ENCODE measurements around the gene FANCG.
A peak's percentile ranks its signal among the peaks of the same experiment; 100 is the strongest.

FANCG gene

GRCh38 chr9:35089434-35089833, 9.7 kb upstream of the FANCG start:
- peaks cover 2 to 13% of the 10 kb centered on the region in 2 donors for H3K4me1 Mint-ChIP-seq (ENCODE audit: low read depth in 2 of 2)
- H3K27ac Mint-ChIP-seq, result no peak overlapping the region
- DNase-seq, result no peak
- no peak for ATAC-seq (replicated peaks)
- H3K36me3 Mint-ChIP-seq (ENCODE audit: insufficient read depth), result peaks cover 25% of the 10 kb centered on the region
- no peak overlapping the region for H3K4me3 Mint-ChIP-seq
- no peaks in the 10 kb centered on the region for H3K9me3 Mint-ChIP-seq
- H3K27me3 Mint-ChIP-seq, result no peaks in the 10 kb centered on the region

- H3K27me3 Mint-ChIP-seq, result no peaks in the 10 kb centered on the region
- no peaks in the 10 kb centered on the region for H3K9me3 Mint-ChIP-seq
- no peak for DNase-seq
- peaks cover 3 to 14% of the 10 kb centered on the region in 2 donors for H3K4me1 Mint-ChIP-seq (ENCODE audit: low read depth in 2 of 2)
- H3K36me3 Mint-ChIP-seq (ENCODE audit: insufficient read depth), result peaks cover 15% of the 10 kb centered on the region
- no peak overlapping the region for H3K27ac Mint-ChIP-seq
- H3K4me3 Mint-ChIP-seq, result no peak overlapping the region
- peak; percentile 82 for ATAC-seq (replicated peaks)
Observed at GRCh38 chr9:35085078-35085477, 5.3 kb upstream of the FANCG start.

GRCh38 chr9:35079041-35079425, 709 bp downstream of the FANCG start:
- Mint-ChIP-seq H3K36me3 (ENCODE audit: insufficient read depth) (peaks cover 16% of the 10 kb centered on the region), H3K27ac (peak overlapping the region; percentile 55 to 89), H3K27me3 (no peaks in the 10 kb centered on the region), H3K4me3 (peak overlapping the region; percentile 90 to 98), H3K9me3 (no peaks in the 10 kb centered on the region), H3K4me1 (ENCODE audit: low read depth in 2 of 2) (peaks cover 17 to 22% of the 10 kb centered on the region in 2 donors)
- DNase-seq (no peak), ATAC-seq (replicated peaks) (no peak)

GRCh38 chr9:35078066-35078465, 1.7 kb downstream of the FANCG start:
- H3K27ac Mint-ChIP-seq, result peak overlapping the region in 1 of 2 donors; percentile 57
- H3K36me3 Mint-ChIP-seq (ENCODE audit: insufficient read depth), result peaks cover 16% of the 10 kb centered on the region
- no peaks in the 10 kb centered on the region for H3K27me3 Mint-ChIP-seq
- peaks cover 18 to 23% of the 10 kb centered on the region in 2 donors for H3K4me1 Mint-ChIP-seq (ENCODE audit: low read depth in 2 of 2)
- no peak for ATAC-seq (replicated peaks)
- H3K9me3 Mint-ChIP-seq, result no peaks in the 10 kb centered on the region
- peak overlapping the region; percentile 90 to 98 for H3K4me3 Mint-ChIP-seq
- no peak for DNase-seq

GRCh38 chr9:35076848-35077247, 2.9 kb downstream of the FANCG start:
- no peak overlapping the region for H3K27ac Mint-ChIP-seq
- no peaks in the 10 kb centered on the region for H3K27me3 Mint-ChIP-seq
- DNase-seq (no peak), ATAC-seq (replicated peaks) (no peak)
- peaks cover 21 to 28% of the 10 kb centered on the region in 2 donors for H3K4me1 Mint-ChIP-seq (ENCODE audit: low read depth in 2 of 2)
- H3K36me3 Mint-ChIP-seq (ENCODE audit: insufficient read depth), result peaks cover 23% of the 10 kb centered on the region
- H3K4me3 Mint-ChIP-seq, result no peak overlapping the region
- no peaks in the 10 kb centered on the region for H3K9me3 Mint-ChIP-seq

DNA sequence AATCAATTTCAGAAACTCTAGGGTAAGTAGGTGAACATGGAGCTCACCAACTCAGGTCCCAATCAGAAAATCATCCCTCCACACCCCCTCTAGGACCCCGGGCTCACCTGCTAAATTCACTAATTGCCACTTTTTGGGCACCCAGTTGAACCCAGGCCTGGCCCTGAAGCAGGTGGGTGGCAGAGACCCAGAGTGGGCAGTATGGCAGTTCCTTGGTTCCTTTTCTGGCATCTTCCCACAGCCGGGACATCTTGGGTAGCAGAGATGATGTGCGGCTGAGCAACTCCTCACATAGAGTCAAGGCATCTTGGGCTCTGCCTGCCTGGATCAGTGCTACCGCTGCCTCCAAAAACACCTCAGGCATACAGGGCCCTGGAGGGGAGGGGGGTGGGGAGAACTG, 4.4 kb downstream of the FANCG start:
- DNase-seq (no peak), ATAC-seq (replicated peaks) (no peak)
- Mint-ChIP-seq H3K27ac (no peak overlapping the region), H3K4me1 (ENCODE audit: low read depth in 2 of 2) (peaks cover 33 to 40% of the 10 kb centered on the region in 2 donors), H3K9me3 (no peaks in the 10 kb centered on the region), H3K4me3 (no peak overlapping the region), H3K27me3 (no peaks in the 10 kb centered on the region), H3K36me3 (ENCODE audit: insufficient read depth) (peaks cover 31% of the 10 kb centered on the region)

GRCh38 chr9:35074791-35075190, 5.0 kb downstream of the FANCG start:
- ATAC-seq (replicated peaks), result no peak
- no peaks in the 10 kb centered on the region for H3K9me3 Mint-ChIP-seq
- H3K4me1 Mint-ChIP-seq (ENCODE audit: low read depth in 2 of 2), result peaks cover 33 to 40% of the 10 kb centered on the region in 2 donors
- peaks cover 31% of the 10 kb centered on the region for H3K36me3 Mint-ChIP-seq (ENCODE audit: insufficient read depth)
- H3K27ac Mint-ChIP-seq, result no peak overlapping the region
- DNase-seq, result no peak
- no peaks in the 10 kb centered on the region for H3K27me3 Mint-ChIP-seq
- H3K4me3 Mint-ChIP-seq, result no peak overlapping the region

GRCh38 chr9:35074141-35074540, 5.6 kb downstream of the FANCG start:
- H3K27ac Mint-ChIP-seq, result no peak overlapping the region

GRCh38 chr9:35073279-35073612, 6.5 kb downstream of the FANCG start:
- H3K27me3 Mint-ChIP-seq, result no peaks in the 10 kb centered on the region
- H3K27ac Mint-ChIP-seq, result peak overlapping the region; percentile 86 to 95
- ATAC-seq (replicated peaks), result no peak
- peaks cover 33% of the 10 kb centered on the region for H3K36me3 Mint-ChIP-seq (ENCODE audit: insufficient read depth)
- H3K4me1 Mint-ChIP-seq (ENCODE audit: low read depth in 2 of 2), result peaks cover 36 to 37% of the 10 kb centered on the region in 2 donors
- no peak for DNase-seq
- H3K4me3 Mint-ChIP-seq, result peak overlapping the region; percentile 91 to 92
- no peaks in the 10 kb centered on the region for H3K9me3 Mint-ChIP-seq

More at GRCh38 chr9:35074141-35074540, 5.6 kb downstream of the FANCG start:
- H3K4me3 Mint-ChIP-seq, result no peak overlapping the region
- DNase-seq (no peak), ATAC-seq (replicated peaks) (no peak)
- no peaks in the 10 kb centered on the region for H3K27me3 Mint-ChIP-seq
- H3K9me3 Mint-ChIP-seq, result no peaks in the 10 kb centered on the region
- H3K36me3 Mint-ChIP-seq (ENCODE audit: insufficient read depth), result peaks cover 32% of the 10 kb centered on the region
- H3K4me1 Mint-ChIP-seq (ENCODE audit: low read depth in 2 of 2), result peaks cover 36% of the 10 kb centered on the region in 2 donors

DNA sequence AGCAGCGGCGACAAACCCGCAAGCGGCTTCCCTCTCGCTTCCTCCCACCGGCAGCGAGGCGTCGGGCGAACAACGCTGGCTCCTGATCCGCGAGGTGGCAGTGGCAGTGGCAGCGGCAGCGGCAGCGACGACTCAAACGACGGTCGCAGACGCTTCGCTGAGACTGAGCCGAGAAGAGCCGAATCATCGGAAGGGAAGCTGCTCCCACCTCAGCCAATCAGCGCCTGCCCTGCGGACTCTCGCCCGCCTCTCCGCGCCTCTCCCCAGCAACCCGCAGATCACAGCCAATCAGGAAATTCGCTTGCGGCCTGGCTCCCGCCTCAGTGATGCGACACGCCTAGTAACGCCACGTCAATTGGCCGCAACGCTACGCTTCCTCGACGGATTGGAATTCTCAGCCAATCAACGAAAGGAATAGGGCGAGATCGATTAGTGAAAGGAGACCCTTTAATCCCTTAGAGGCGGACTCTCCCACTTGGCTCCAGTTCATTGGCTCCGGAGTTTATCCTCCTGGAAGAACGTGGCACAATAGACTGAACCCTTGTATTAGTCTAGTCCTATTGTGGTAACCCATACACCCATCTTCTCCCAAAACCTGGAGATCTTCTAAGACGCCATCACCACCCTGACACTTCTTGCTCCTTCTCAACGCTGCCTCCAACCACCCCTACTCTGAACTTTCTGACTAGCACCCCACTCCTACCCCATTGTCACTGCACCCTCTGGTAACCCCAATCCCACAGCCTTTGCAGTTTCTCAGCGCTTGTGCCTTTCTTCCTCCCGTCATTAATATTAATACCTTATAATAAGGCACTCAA, 7.1 kb downstream of the FANCG start, which contains the start of gene VCP:
Gene VCP (minus strand): TSS at position 165 of the 818 bp plus-strand sequence. CDS start 272 bp downstream, outside the sequence.
- peak within 1 kb of the TSS; percentile 86 to 95 for H3K27ac Mint-ChIP-seq
- H3K4me3 Mint-ChIP-seq, result peak within 1 kb of the TSS; percentile 91 to 92
- H3K4me1 Mint-ChIP-seq (ENCODE audit: low read depth in 2 of 2), result peaks cover 39 to 41% of the 10 kb centered on the region in 2 donors
- no peaks in the 10 kb centered on the region for H3K9me3 Mint-ChIP-seq
- H3K27me3 Mint-ChIP-seq, result no peaks in the 10 kb centered on the region
- H3K36me3 Mint-ChIP-seq (ENCODE audit: insufficient read depth), result peaks cover 37% of the 10 kb centered on the region
- ATAC-seq (replicated peaks), result peak; percentile 85
- DNase-seq, result peak; percentile 95 to 96 (median 96)

- H3K4me3 Mint-ChIP-seq, result peak overlapping the region; percentile 91 to 92
- peak; percentile 60 for ATAC-seq (replicated peaks)
- DNase-seq, result peak; percentile 63 to 70 (median 69)
- H3K4me1 Mint-ChIP-seq (ENCODE audit: low read depth in 2 of 2), result peaks cover 46 to 47% of the 10 kb centered on the region in 2 donors
- H3K27me3 Mint-ChIP-seq, result no peaks in the 10 kb centered on the region
- H3K27ac Mint-ChIP-seq, result peak overlapping the region; percentile 86 to 95
- peaks cover 45% of the 10 kb centered on the region for H3K36me3 Mint-ChIP-seq (ENCODE audit: insufficient read depth)
- H3K9me3 Mint-ChIP-seq, result no peaks in the 10 kb centered on the region
Observed at GRCh38 chr9:35071814-35072460, 7.8 kb downstream of the FANCG start.

- Mint-ChIP-seq H3K36me3 (ENCODE audit: insufficient read depth) (peaks cover 53% of the 10 kb centered on the region), H3K4me3 (peak overlapping the region; percentile 91 to 92), H3K27me3 (no peaks in the 10 kb centered on the region), H3K9me3 (no peaks in the 10 kb centered on the region), H3K27ac (peak overlapping the region; percentile 86 to 95), H3K4me1 (ENCODE audit: low read depth in 2 of 2) (peaks cover 46 to 49% of the 10 kb centered on the region in 2 donors)
- DNase-seq (no peak), ATAC-seq (replicated peaks) (no peak)
Observed at GRCh38 chr9:35070823-35071813, 8.6 kb downstream of the FANCG start.

DNA sequence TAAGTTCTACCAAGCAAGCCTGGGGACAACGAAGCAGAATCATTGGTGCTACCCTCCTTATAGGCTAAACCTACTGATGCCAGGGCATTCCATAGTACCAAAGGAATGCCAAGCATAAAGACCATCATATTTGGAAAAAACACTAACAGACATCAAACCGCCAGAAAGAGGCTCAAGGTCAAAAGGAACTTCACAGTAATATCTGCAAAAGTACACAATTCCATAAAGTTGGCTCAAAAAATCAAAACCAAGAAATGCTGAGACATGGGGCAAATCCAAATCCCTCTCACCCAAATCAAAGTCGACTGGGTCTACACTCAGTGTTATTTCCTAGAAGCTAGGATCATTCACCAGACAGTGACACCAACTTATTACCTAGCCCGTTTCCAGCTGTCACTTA, 10.7 kb downstream of the FANCG start:
- Mint-ChIP-seq H3K27ac (peak overlapping the region in 1 of 2 donors; percentile 95), H3K36me3 (ENCODE audit: insufficient read depth) (peaks cover 71% of the 10 kb centered on the region), H3K4me1 (ENCODE audit: low read depth in 2 of 2) (peaks cover 46 to 49% of the 10 kb centered on the region in 2 donors), H3K9me3 (no peaks in the 10 kb centered on the region), H3K27me3 (no peaks in the 10 kb centered on the region), H3K4me3 (peak overlapping the region; percentile 5 to 92)
- DNase-seq (no peak), ATAC-seq (replicated peaks) (no peak)
